Mesothelial cell of epicardium (in vitro differentiated cells): ENCODE data around the gene PLCL2. TPM values are rescaled to one million over a fixed set of nuclear protein-coding genes. Genes with fewer than 3 reads are reported as not detected.

Experiments used
- DNase-seq, 2 experiments: peaks; one replicate each; pipeline ENCODE4 v3.0.0; 2021; ENCODE audit warnings: low spot score in 2 of 2; ENCODE audit not compliant: unreplicated experiment in 2 of 2
- H3K27ac Mint-ChIP-seq: 2 replicates; pipeline ENCODE4 v1.8.0; 2021; ENCODE audit warnings: mixed read lengths
- H3K27me3 Mint-ChIP-seq: 2 replicates; pipeline ENCODE4 v1.8.0; 2021; ENCODE audit warnings: low read depth, mixed read lengths
- H3K36me3 Mint-ChIP-seq: 2 replicates; pipeline ENCODE4 v1.8.0; 2021; ENCODE audit warnings: mixed read lengths
- H3K4me1 Mint-ChIP-seq: 2 replicates; pipeline ENCODE4 v1.8.0; 2021; ENCODE audit warnings: mixed read lengths
- H3K4me3 Mint-ChIP-seq: 2 replicates; pipeline ENCODE4 v1.8.0; 2021; ENCODE audit warnings: mild to moderate bottlenecking, moderate library complexity, mixed read lengths
- H3K9me3 Mint-ChIP-seq: 2 replicates; pipeline ENCODE4 v1.8.0; 2021; ENCODE audit warnings: mixed read lengths
- total RNA-seq: library from RNA; stranded (reverse); gene quantifications from 3 replicates; pipeline ENCODE4 v1.2.1, GENCODE V29; 2021
- TF ChIP-seq, protein P1 (sequence below): fragments of 200-600 bp; sonication (generic); IDR thresholded peaks from one replicate; pipeline ENCODE4 v1.5.0; 2021; ENCODE audit warnings: antibody characterized with exemption; ENCODE audit not compliant: unreplicated experiment

Gene PLCL2
- total RNA-seq, 1 donor from 2014 or later = 3.6 TPM

DNA sequence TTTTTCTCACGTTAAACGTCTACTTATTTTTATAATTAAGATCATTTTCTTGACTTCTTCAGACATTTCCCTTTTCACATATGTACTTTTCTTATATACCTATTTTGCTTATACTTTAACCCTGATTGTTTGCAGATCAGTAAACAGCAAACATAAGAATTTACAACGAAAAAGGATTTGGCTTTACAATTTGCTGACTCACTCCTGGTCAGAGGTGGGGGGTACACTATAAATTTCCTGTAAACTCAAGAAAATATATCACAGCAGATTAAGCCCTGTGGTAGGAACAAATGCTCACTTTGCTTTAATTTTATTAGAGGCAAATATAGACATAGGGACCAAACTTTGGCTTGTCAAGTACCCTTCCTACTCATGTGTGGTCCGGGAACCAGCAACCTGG, 185.0 kb downstream of the PLCL2 start:
- H3K9me3 Mint-ChIP-seq = no peaks in the 10 kb centered on the region

DNA sequence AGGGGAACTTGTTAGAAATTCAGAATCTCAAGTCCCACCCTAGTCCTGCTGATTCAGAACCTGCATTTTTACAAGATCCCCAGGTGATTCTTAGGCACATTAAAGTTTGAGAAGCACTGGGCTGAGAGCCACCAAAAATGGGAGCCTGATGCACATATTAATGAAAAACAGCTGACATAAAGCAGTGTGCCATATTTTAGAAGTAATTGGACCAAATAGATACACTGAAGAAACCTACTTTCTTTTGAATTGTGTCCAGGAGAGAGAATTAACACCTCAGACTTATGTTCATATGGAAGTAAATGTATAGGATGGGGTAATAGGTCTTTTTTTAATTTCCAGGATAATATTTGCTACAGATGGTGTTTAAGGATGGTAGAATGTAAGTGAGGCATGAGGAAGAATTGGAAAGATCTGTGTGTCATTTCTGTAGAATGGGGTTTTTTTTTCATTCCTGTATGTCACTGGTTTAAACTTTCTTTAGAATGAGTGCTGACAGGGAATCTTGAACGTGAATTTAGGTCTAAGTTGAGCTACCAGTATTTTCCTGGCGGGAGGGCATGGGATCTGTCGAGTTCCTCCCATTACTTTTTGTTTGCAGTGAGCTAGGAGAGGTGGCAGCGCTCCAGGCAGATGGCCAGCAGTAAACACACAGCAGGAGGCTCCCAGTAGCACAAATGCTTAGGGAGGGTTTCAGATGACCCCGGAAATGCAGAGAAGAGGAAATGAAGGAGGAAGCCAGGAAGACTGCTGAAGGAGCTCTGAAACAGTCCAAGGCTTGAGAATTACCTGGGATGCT, 185.6 kb downstream of the PLCL2 start:
- no peak overlapping the region for H3K4me3 Mint-ChIP-seq
- no peak overlapping the region for H3K27ac Mint-ChIP-seq
- peaks cover 18% of the 10 kb centered on the region for H3K4me1 Mint-ChIP-seq
- TF ChIP-seq, protein P1, sequence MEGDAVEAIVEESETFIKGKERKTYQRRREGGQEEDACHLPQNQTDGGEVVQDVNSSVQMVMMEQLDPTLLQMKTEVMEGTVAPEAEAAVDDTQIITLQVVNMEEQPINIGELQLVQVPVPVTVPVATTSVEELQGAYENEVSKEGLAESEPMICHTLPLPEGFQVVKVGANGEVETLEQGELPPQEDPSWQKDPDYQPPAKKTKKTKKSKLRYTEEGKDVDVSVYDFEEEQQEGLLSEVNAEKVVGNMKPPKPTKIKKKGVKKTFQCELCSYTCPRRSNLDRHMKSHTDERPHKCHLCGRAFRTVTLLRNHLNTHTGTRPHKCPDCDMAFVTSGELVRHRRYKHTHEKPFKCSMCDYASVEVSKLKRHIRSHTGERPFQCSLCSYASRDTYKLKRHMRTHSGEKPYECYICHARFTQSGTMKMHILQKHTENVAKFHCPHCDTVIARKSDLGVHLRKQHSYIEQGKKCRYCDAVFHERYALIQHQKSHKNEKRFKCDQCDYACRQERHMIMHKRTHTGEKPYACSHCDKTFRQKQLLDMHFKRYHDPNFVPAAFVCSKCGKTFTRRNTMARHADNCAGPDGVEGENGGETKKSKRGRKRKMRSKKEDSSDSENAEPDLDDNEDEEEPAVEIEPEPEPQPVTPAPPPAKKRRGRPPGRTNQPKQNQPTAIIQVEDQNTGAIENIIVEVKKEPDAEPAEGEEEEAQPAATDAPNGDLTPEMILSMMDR = no peak
- no peaks in the 10 kb centered on the region for H3K9me3 Mint-ChIP-seq
- no peaks in the 10 kb centered on the region for H3K36me3 Mint-ChIP-seq
- DNase-seq = no peak
- H3K27me3 Mint-ChIP-seq = peaks cover 2% of the 10 kb centered on the region

More for the DNA sequence above, 185.0 kb downstream of the PLCL2 start:
- no peak overlapping the region for H3K4me3 Mint-ChIP-seq
- TF ChIP-seq, protein P1 = no peak
- peaks cover 2% of the 10 kb centered on the region for H3K27me3 Mint-ChIP-seq
- H3K4me1 Mint-ChIP-seq = peaks cover 23% of the 10 kb centered on the region
- DNase-seq = no peak
- H3K36me3 Mint-ChIP-seq = no peaks in the 10 kb centered on the region
- H3K27ac Mint-ChIP-seq = no peak overlapping the region

DNA sequence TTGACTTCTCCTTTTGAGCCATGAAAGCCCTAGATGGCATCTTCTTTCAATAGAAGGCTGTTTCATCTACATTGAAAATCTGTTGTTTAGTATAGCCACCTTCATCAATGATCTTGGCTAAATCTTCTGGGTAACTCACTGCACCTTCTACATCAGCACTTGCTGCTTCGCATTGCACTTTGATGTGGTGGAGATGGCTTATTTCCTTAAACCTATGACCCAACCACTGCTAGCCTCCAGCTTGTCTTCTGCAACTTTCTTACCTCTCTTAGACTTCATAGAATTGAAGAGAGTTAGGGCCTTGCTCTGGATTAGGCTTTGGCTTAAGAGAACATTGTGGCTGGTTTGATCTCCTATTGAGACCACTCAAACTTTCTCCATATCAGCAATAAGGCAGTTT, 189.8 kb downstream of the PLCL2 start:
- Mint-ChIP-seq H3K4me1 (peaks cover 6% of the 10 kb centered on the region), H3K27me3 (no peaks in the 10 kb centered on the region), H3K27ac (no peak overlapping the region), H3K36me3 (peaks cover 2% of the 10 kb centered on the region), H3K9me3 (peaks cover 13% of the 10 kb centered on the region), H3K4me3 (no peak overlapping the region)
- TF ChIP-seq, protein P1 = no peak
- no peak for DNase-seq

DNA sequence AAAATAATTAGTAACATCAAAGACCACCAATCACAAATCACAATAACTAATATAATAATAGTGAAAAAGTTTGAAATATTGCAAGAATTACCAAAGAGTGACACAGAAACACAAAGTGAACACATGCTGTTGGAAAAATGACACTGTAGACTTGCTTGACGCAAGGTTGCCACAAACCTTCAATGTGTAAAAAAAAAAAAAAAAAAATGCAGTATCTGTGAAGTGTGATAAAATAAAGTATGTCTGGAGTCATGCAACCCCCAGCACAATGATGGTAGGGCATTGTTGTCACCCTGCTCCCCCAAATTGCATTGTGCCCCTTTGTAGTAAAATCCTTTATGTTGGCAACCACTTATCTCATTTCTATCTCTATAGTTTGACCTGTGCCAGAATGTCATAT, 190.6 kb downstream of the PLCL2 start:
- H3K27me3 Mint-ChIP-seq = no peaks in the 10 kb centered on the region
- no peak for DNase-seq
- H3K4me3 Mint-ChIP-seq = no peak overlapping the region
- TF ChIP-seq, protein P1 = no peak
- H3K36me3 Mint-ChIP-seq = peaks cover 2% of the 10 kb centered on the region
- H3K9me3 Mint-ChIP-seq = peaks cover 13% of the 10 kb centered on the region
- peaks cover 3% of the 10 kb centered on the region for H3K4me1 Mint-ChIP-seq
- H3K27ac Mint-ChIP-seq = no peak overlapping the region

DNA sequence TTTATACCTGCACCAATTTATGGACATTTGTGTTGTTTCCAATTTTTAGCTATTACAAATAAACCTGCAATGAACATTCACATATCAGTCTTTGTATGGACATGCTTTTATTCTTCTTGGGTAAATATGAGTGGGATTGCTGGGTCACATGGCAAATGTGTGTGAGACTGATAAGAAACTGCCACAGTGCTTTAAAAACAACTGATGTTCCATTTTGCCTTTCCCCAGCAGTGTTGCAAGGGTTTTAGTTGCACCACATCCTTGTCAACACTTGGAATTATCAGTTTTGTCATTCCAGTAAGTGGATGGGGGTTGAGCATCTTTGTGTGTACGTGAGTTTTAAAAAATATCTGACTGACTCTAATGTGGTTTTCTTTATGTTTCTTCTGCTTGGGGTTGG, 191.2 kb downstream of the PLCL2 start:
- Mint-ChIP-seq H3K27me3 (no peaks in the 10 kb centered on the region), H3K36me3 (peaks cover 2% of the 10 kb centered on the region), H3K4me1 (no peaks in the 10 kb centered on the region), H3K9me3 (peaks cover 13% of the 10 kb centered on the region), H3K4me3 (no peak overlapping the region), H3K27ac (no peak overlapping the region)
- TF ChIP-seq, protein P1 = no peak
- no peak for DNase-seq
